ENCODE measurements around the gene PPP1R1C. TPM values are rescaled to one million over a fixed set of nuclear protein-coding genes. Genes with fewer than 3 reads are reported as not detected.

The PPP1R1C gene
- total RNA-seq, 1 donor from 2014 or later: 0.52 TPM

- no peak for DNase-seq (ENCODE audit: low spot score)
- no peak overlapping the region for H3K27ac Mint-ChIP-seq (ENCODE audit: unreplicated experiment)
- H3K4me3 Mint-ChIP-seq (ENCODE audit: unreplicated experiment): no peak overlapping the region
- no peaks in the 10 kb centered on the region for H3K27me3 Mint-ChIP-seq (ENCODE audit: low read depth)
- TF ChIP-seq, protein P1, sequence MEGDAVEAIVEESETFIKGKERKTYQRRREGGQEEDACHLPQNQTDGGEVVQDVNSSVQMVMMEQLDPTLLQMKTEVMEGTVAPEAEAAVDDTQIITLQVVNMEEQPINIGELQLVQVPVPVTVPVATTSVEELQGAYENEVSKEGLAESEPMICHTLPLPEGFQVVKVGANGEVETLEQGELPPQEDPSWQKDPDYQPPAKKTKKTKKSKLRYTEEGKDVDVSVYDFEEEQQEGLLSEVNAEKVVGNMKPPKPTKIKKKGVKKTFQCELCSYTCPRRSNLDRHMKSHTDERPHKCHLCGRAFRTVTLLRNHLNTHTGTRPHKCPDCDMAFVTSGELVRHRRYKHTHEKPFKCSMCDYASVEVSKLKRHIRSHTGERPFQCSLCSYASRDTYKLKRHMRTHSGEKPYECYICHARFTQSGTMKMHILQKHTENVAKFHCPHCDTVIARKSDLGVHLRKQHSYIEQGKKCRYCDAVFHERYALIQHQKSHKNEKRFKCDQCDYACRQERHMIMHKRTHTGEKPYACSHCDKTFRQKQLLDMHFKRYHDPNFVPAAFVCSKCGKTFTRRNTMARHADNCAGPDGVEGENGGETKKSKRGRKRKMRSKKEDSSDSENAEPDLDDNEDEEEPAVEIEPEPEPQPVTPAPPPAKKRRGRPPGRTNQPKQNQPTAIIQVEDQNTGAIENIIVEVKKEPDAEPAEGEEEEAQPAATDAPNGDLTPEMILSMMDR (IDR thresholded peaks at IDR 0.05): no peak
- H3K36me3 Mint-ChIP-seq (ENCODE audit: low read depth): peaks cover 3% of the 10 kb centered on the region
- H3K4me1 Mint-ChIP-seq (ENCODE audit: low read depth): no peaks in the 10 kb centered on the region
- H3K9me3 Mint-ChIP-seq (ENCODE audit: low read depth): peaks cover 3% of the 10 kb centered on the region
These were observed 113.0 kb downstream of the PPP1R1C start for GRCh38 chr2:182098648-182099047.

- DNase-seq (ENCODE audit: low spot score): no peak
- TF ChIP-seq, protein P1 (IDR thresholded peaks at IDR 0.05): peak; percentile 58
- Mint-ChIP-seq H3K9me3 (ENCODE audit: low read depth) (peaks cover 3% of the 10 kb centered on the region), H3K4me1 (ENCODE audit: low read depth) (no peaks in the 10 kb centered on the region), H3K4me3 (ENCODE audit: unreplicated experiment) (no peak overlapping the region), H3K27me3 (ENCODE audit: low read depth) (no peaks in the 10 kb centered on the region), H3K27ac (ENCODE audit: unreplicated experiment) (no peak overlapping the region), H3K36me3 (ENCODE audit: low read depth) (no peaks in the 10 kb centered on the region)
These were observed 115.6 kb downstream of the PPP1R1C start for GRCh38 chr2:182101263-182101662.

DNA sequence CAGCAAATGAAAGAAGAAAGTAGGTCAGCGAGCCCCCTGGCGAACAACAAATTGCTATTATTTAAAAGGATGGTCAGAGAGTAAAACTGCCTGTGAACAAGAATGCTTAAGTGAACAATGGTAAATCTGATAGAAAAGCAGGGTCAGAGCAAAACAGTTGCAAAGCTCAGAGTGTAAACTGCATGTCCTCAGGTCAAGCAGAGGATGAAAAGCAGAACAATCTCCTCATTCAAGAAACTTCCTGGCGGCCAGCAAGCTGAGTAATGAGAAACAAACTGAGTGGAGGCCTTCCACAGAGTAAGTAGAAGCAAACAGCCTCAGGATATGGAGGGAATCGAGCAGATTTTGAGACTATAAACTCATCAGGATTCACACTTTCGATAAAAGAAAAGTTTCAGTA is 117.9 kb downstream of the PPP1R1C start:
- no peaks in the 10 kb centered on the region for H3K36me3 Mint-ChIP-seq (ENCODE audit: low read depth)
- H3K4me1 Mint-ChIP-seq (ENCODE audit: low read depth): no peaks in the 10 kb centered on the region
- H3K27ac Mint-ChIP-seq (ENCODE audit: unreplicated experiment): no peak overlapping the region
- TF ChIP-seq, protein P1 (IDR thresholded peaks at IDR 0.05): no peak
- no peak overlapping the region for H3K4me3 Mint-ChIP-seq (ENCODE audit: unreplicated experiment)
- H3K27me3 Mint-ChIP-seq (ENCODE audit: low read depth): no peaks in the 10 kb centered on the region
- peaks cover 6% of the 10 kb centered on the region for H3K9me3 Mint-ChIP-seq (ENCODE audit: low read depth)
- DNase-seq (ENCODE audit: low spot score): no peak

GRCh38 chr2:182110347-182110746 is 124.7 kb downstream of the PPP1R1C start:
- Mint-ChIP-seq H3K9me3 (ENCODE audit: low read depth) (peaks cover 2% of the 10 kb centered on the region), H3K36me3 (ENCODE audit: low read depth) (no peaks in the 10 kb centered on the region), H3K4me3 (ENCODE audit: unreplicated experiment) (no peak overlapping the region), H3K4me1 (ENCODE audit: low read depth) (no peaks in the 10 kb centered on the region), H3K27me3 (ENCODE audit: low read depth) (no peaks in the 10 kb centered on the region), H3K27ac (ENCODE audit: unreplicated experiment) (no peak overlapping the region)
- DNase-seq (ENCODE audit: low spot score): no peak
- TF ChIP-seq, protein P1 (IDR thresholded peaks at IDR 0.05): no peak

- TF ChIP-seq, protein P1 (IDR thresholded peaks at IDR 0.05): no peak
- H3K9me3 Mint-ChIP-seq (ENCODE audit: low read depth): no peaks in the 10 kb centered on the region
- no peak overlapping the region for H3K4me3 Mint-ChIP-seq (ENCODE audit: unreplicated experiment)
- no peaks in the 10 kb centered on the region for H3K27me3 Mint-ChIP-seq (ENCODE audit: low read depth)
- no peaks in the 10 kb centered on the region for H3K4me1 Mint-ChIP-seq (ENCODE audit: low read depth)
- H3K36me3 Mint-ChIP-seq (ENCODE audit: low read depth): no peaks in the 10 kb centered on the region
- no peak overlapping the region for H3K27ac Mint-ChIP-seq (ENCODE audit: unreplicated experiment)
- no peak for DNase-seq (ENCODE audit: low spot score)
These were observed 127.7 kb downstream of the PPP1R1C start for GRCh38 chr2:182113334-182113733.
